A673 (cell line): Measurements from ENCODE around the gene HMGA1. TPM values are rescaled to one million over a fixed set of nuclear protein-coding genes. Genes with fewer than 3 reads are reported as not detected.

Source experiments
- BruUV-seq: library from RNA; stranded (reverse); fragments of 400-500 nt; replicated peaks from 2 replicates; lab custom pipeline; 2021; lab: Mats Ljungman, UMichigan
- CTCF ChIA-PET: fragments of 300-600 bp; sonication (Branson Sonifier 250); formaldehyde crosslinking; loops from one replicate; lab custom pipeline; 2022; ENCODE audit warnings: antibody characterized with exemption; lab: Charles Lee
- POLR2A ChIA-PET: fragments of 300-600 bp; sonication (Branson Sonifier 250); formaldehyde crosslinking; loops from one replicate; lab custom pipeline; 2022; ENCODE audit warnings: antibody characterized with exemption; ENCODE audit not compliant: low non-redundant PET; lab: Charles Lee
- DNase-seq: peaks from one replicate; pipeline ENCODE4 v3.0.0-alpha.2; 2015; ENCODE audit warnings: low spot score
- H3K27ac ChIP-seq: fragments of 200-600 bp; sonication (generic); 2 replicates; pipeline ENCODE4 v1.5.1; 2016; ENCODE audit warnings: mixed run types, low read depth, mild to moderate bottlenecking, mixed read lengths, antibody characterized with exemption, low read length; ENCODE audit not compliant: poor library complexity, severe bottlenecking
- H3K27me3 ChIP-seq: fragments of 200-600 bp; sonication (generic); replicated peaks from 2 replicates; pipeline ENCODE4 v1.6.1; 2017; ENCODE audit warnings: mixed run types, low read depth, mild to moderate bottlenecking, mixed read lengths, antibody characterized with exemption, low read length; ENCODE audit not compliant: insufficient read depth, poor library complexity
- H3K36me3 ChIP-seq: fragments of 200-600 bp; sonication (generic); 2 replicates; pipeline ENCODE4 v1.6.1; 2016; ENCODE audit warnings: mixed run types, mild to moderate bottlenecking, mixed read lengths, antibody characterized with exemption, low read length; ENCODE audit not compliant: insufficient read depth, poor library complexity, severe bottlenecking
- H3K4me1 ChIP-seq: fragments of 200-600 bp; sonication (generic); 2 replicates; pipeline ENCODE4 v1.6.1; 2017; ENCODE audit warnings: mixed run types, mild to moderate bottlenecking, mixed read lengths, antibody characterized with exemption, low read length; ENCODE audit not compliant: insufficient read depth, poor library complexity, severe bottlenecking
- H3K4me3 ChIP-seq: fragments of 200-600 bp; sonication (generic); 2 replicates; pipeline ENCODE4 v1.5.1; 2016; ENCODE audit warnings: low read depth, mixed run types, mild to moderate bottlenecking, mixed read lengths, low read length; ENCODE audit not compliant: poor library complexity, severe bottlenecking
- H3K9me3 ChIP-seq: fragments of 200-600 bp; sonication (generic); 2 replicates; pipeline ENCODE4 v1.6.1; 2016; ENCODE audit warnings: mixed run types, low read depth, mild to moderate bottlenecking, mixed read lengths, antibody characterized with exemption, low read length; ENCODE audit not compliant: poor library complexity, severe bottlenecking
- CTCF ChIP-seq: fragments of 300-800, 200-600 bp; sonication (generic); conservative IDR thresholded peaks from 2 replicates; pipeline ENCODE4 v1.5.1; 2017; ENCODE audit warnings: low read depth, mild to moderate bottlenecking, antibody characterized with exemption, low read length, moderate library complexity, mixed read lengths
- EZH2 ChIP-seq: fragments of 200-600 bp; sonication (generic); IDR thresholded peaks from 2 replicates; pipeline ENCODE4 v1.6.1; 2017; ENCODE audit warnings: borderline replicate concordance, low read depth, mild to moderate bottlenecking, mixed read lengths, antibody characterized with exemption, low read length; ENCODE audit not compliant: poor library complexity, severe bottlenecking
- intact Hi-C: fragments of 100-400 bp; cut with micrococcal nuclease; formaldehyde crosslinking; loops from one replicate; pipeline ENCODE4 v1.10.0; 2022; ENCODE audit not compliant: unreplicated experiment
- total RNA-seq: library from RNA; stranded (reverse); gene quantifications from 2 replicates; pipeline ENCODE4 v1.2.3, GENCODE V29; 2021

The HMGA1 gene
- total RNA-seq, 1 experiment from 2014 or later: 248 TPM

GRCh38 chr6:34278833-34279232, 42.2 kb downstream of the HMGA1 start:
- BruUV-seq: no TSS peak
- Histone ChIP-seq H3K9me3 (no peaks in the 10 kb centered on the region), H3K4me3 (no peak overlapping the region), H3K27ac (no peak overlapping the region), H3K4me1 (no peaks in the 10 kb centered on the region), H3K27me3 (no peaks in the 10 kb centered on the region), H3K36me3 (no peaks in the 10 kb centered on the region)
- intact Hi-C loops: no loop called here
- ChIA-PET POLR2A (no interaction called here), CTCF (no interaction called here)
- no peak for TF ChIP-seq EZH2
- TF ChIP-seq CTCF: no peak
- DNase-seq: no peak

DNA sequence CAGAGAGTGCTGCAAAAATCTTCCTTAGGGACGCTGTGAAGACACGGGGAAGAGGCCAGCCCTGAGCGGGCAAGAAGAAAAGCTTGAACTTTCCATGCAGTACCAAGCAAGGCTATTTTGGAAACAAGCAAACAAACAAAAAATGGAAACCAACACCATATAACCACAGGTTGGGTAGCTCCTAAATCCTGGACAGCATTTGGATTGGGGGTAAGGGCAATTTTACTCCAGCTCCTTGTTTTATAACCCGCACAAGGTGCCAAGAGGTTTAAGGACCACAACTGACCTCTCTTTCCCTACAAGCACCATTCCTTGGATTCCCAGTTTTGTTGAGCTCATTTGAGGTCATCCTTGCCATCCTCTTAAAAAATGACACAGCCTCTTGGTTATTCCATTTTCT, 43.5 kb downstream of the HMGA1 start:
- TF ChIP-seq CTCF: no peak
- TF ChIP-seq EZH2: no peak

DNA sequence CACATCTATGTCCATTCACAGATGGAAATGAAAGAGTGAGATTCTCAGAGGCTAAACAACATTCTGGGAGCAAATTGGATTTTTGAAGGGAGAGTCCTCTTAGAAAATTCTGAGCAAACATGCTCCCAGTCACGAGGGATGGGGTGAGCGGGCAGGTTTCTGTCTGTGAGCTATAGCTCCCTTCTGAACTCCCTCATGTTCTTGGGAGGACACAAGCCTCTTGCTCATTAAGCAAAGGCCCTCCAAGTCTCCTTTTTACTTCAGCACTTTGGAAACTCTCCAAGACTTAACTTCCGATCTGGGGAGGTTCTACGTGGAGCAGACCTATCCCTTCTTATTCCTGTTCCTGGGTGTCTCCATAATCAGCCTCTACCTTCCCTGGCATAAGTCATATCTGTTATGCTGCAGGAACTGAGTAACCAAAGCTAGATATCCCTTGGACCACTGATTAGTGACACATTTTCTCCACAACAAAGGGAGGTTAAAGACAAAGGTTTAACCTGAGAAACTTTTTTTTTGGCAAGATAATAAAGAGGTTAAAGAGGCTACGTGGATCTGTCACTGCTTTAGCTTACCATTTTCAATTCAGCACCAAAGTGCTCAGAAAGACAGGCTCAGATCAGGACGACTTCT, 45.1 kb downstream of the HMGA1 start:
- intact Hi-C loops: no loop called here
- Histone ChIP-seq H3K27me3 (no peaks in the 10 kb centered on the region), H3K36me3 (peaks cover 15% of the 10 kb centered on the region), H3K27ac (no peak overlapping the region), H3K4me3 (no peak overlapping the region), H3K4me1 (no peaks in the 10 kb centered on the region), H3K9me3 (no peaks in the 10 kb centered on the region)
- TF ChIP-seq CTCF: no peak
- TF ChIP-seq EZH2: no peak
- BruUV-seq: no TSS peak
- ChIA-PET POLR2A (no interaction called here), CTCF (interaction anchor here (0.6 kb wide), 1 partner anchor 38 kb away, joined by 13 read pairs; no protein-coding TSS in a partner anchor)
- no peak for DNase-seq

More for the DNA sequence above, 43.5 kb downstream of the HMGA1 start:
- Histone ChIP-seq H3K36me3 (peaks cover 11% of the 10 kb centered on the region), H3K9me3 (no peaks in the 10 kb centered on the region), H3K27me3 (no peaks in the 10 kb centered on the region), H3K27ac (no peak overlapping the region), H3K4me3 (no peak overlapping the region), H3K4me1 (no peaks in the 10 kb centered on the region)
- DNase-seq: no peak
- ChIA-PET CTCF (no interaction called here), POLR2A (no interaction called here)
- BruUV-seq: no TSS peak
- intact Hi-C loops: no loop called here
